ENCODE measurements around the gene EEIG2.

- no peak for TF ChIP-seq CTCF (IDR thresholded peaks at IDR 0.05; ENCODE audit: borderline replicate concordance, extremely low read depth, low read length, poor library complexity, severe bottlenecking)
- TF ChIP-seq EZH2 (IDR thresholded peaks at IDR 0.05; ENCODE audit: borderline replicate concordance, low read depth, low read length, severe bottlenecking), result no peak
These were observed 18.9 kb upstream of the EEIG2 start for GRCh38 chr1:108540977-108541376.

Data from DND-41 (cell line).